ENCODE results near the gene CAPN15.

The CAPN15 gene

DNA sequence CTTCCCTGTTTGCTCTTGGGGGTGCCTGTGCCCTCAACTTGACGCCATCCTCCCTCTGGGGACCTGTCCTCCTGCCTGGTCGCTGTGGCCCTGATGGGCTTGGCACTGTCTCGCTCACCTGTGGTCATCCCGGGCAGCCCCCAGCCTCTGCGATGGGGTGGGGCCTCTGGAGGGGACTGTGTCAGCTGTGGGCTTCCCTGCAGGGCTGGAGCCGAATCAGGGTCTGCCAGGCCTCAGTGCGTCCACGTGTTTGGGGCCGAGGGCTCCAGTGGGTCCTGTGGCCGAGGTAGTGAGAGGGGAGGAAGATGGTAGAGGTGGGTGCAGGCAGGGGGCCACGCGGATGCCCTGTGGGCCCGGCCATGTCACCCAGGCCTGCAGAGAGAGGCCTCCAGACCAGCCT, 50.3 kb downstream of the CAPN15 start:
- no peak overlapping the region for H3K27ac ChIP-seq (ENCODE audit: low read depth, low read length)
- no peak overlapping the region for H3K9ac ChIP-seq (ENCODE audit: low read length)
- H3K36me3 ChIP-seq (ENCODE audit: control insufficient read depth, insufficient read depth, low read length), result peaks cover 2% of the 10 kb centered on the region
- no peaks in the 10 kb centered on the region for H3K27me3 ChIP-seq (ENCODE audit: control insufficient read depth, insufficient read depth, low read length)
- H3K4me1 ChIP-seq (ENCODE audit: control insufficient read depth, insufficient read depth, low read length), result no peaks in the 10 kb centered on the region
- no peak overlapping the region for H3K4me3 ChIP-seq (ENCODE audit: low read length)

DNA sequence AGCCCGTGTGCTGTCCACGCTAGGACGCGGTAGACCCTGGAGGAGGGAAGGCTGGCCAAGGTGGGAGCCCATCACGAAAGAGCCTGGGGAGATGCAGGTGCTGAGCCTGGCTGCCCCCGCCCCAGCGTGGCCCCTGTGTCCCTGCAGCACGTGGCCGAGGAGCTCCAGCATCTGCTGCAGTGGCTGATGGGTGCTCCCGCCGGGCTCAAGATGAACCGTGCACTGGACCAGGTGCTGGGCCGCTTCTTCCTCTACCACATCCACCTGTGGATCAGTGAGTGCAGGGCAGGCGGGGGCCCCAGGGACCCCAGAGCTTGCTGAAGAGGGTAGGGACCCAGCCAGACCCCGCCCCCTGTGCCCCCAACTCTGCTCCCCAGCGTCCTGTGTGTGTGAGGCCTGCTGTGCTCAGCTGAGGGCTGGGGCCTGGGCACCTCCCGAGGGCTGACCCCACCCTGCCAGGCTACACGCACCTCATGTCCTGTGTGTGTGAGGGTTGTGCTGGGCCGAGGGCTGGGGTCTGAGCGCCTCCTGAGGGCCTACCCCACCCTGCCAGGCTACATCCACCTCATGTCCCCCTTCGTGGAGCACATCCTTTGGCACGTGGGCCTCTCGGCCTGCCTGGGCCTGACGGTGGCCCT, 50.8 kb downstream of the CAPN15 start:
- H3K9ac ChIP-seq (ENCODE audit: low read length), result no peak overlapping the region
- no peak overlapping the region for H3K27ac ChIP-seq (ENCODE audit: low read depth, low read length)
- no peaks in the 10 kb centered on the region for H3K27me3 ChIP-seq (ENCODE audit: control insufficient read depth, insufficient read depth, low read length)
- no peak overlapping the region for H3K4me3 ChIP-seq (ENCODE audit: low read length)
- peaks cover 2% of the 10 kb centered on the region for H3K36me3 ChIP-seq (ENCODE audit: control insufficient read depth, insufficient read depth, low read length)
- H3K4me1 ChIP-seq (ENCODE audit: control insufficient read depth, insufficient read depth, low read length), result no peaks in the 10 kb centered on the region

DNA sequence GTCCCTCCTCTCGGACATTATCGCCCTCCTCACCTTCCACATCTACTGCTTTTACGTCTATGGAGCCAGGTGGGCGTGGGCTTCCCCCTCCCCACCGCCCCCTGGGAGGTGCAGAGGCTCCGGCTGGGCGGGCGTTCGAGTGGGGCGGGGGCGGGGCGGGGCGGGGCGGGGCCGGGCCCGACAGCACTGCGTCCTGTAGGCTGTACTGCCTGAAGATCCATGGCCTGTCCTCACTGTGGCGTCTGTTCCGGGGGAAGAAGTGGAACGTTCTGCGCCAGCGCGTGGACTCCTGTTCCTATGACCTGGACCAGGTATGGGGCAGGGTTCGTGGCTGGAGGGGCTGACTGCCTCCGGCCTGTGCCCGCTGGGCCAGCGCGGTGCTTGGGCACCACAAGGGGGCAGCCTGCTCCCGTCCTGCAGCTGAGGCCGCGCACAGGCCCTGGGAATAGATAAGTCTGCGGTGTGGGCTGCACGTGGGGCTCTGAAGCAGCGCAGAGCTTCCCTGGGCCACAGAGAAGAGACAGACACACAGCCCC, 51.4 kb downstream of the CAPN15 start:
- Histone ChIP-seq H3K9ac (ENCODE audit: low read length) (no peak overlapping the region), H3K36me3 (ENCODE audit: control insufficient read depth, insufficient read depth, low read length) (peaks cover 2% of the 10 kb centered on the region), H3K4me3 (ENCODE audit: low read length) (peak overlapping the region; percentile 60), H3K27ac (ENCODE audit: low read depth, low read length) (no peak overlapping the region), H3K4me1 (ENCODE audit: control insufficient read depth, insufficient read depth, low read length) (no peaks in the 10 kb centered on the region), H3K27me3 (ENCODE audit: control insufficient read depth, insufficient read depth, low read length) (no peaks in the 10 kb centered on the region)

DNA sequence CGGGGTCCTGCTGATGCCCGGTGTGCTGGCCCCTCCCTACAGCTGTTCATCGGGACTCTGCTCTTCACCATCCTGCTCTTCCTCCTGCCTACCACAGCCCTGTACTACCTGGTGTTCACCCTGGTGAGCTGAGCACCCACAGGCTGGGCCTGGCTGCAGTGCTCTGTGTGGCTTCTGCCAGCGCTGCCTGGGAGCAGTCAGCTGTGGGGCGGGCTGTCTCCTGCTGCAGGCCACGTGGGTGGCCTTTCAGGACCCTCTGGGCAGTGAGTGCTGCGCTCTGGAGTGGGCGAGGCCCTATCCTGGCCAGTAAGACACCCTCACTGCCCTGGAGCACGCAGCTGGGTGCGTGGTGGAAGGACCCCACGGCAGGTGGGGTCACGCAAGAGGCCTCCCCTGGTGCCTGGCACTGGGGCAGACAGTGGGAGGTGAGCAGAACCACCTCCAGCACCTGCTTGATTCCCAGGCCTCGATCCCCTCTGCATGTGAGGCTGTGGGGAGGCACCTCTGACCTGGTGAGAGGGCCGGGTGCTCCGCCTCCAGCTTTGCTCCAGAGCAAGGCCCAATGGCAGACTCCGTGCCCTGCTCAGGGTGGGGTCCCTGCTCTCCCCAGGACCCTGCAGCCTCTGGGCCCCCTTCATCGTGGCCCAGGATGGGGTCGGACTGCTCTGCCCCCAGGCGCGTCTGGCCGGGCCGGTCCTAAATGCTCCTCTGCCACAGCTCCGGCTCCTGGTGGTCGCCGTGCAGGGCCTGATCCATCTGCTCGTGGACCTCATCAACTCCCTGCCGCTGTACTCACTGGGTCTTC, 52.8 kb downstream of the CAPN15 start:
- Histone ChIP-seq H3K4me3 (ENCODE audit: low read length) (no peak overlapping the region), H3K27me3 (ENCODE audit: control insufficient read depth, insufficient read depth, low read length) (peaks cover 2% of the 10 kb centered on the region), H3K4me1 (ENCODE audit: control insufficient read depth, insufficient read depth, low read length) (no peaks in the 10 kb centered on the region), H3K27ac (ENCODE audit: low read depth, low read length) (no peak overlapping the region), H3K36me3 (ENCODE audit: control insufficient read depth, insufficient read depth, low read length) (peaks cover 2% of the 10 kb centered on the region), H3K9ac (ENCODE audit: low read length) (no peak overlapping the region)

DNA sequence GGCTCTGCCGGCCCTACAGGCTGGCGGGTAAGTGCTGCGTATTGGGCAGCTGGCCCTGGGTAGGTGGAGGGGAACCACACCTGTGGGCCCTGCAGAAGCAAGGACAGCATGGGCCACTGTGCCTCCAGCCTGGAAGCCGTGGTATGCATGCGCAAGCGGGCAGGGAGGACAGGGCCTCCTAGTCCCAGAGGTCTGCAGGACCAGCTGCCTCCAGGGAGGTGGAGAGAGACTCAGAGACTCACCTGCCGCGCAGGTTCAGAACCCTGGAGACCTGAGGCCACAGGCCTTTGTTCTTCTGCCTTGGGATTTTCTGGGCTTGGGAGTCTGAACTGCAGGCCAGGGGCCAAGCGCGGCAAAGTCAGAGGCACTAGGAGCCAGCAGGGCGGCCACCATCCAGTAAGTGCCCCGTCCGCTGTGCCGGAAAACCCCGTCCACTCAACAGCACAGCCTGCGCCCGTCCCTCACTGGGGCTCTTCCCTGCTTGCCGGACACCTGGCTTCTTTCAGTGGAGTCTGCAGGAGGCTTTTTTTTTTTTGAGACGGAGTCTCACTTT, 53.5 kb downstream of the CAPN15 start:
- peaks cover 4% of the 10 kb centered on the region for H3K27me3 ChIP-seq (ENCODE audit: control insufficient read depth, insufficient read depth, low read length)
- no peak overlapping the region for H3K9ac ChIP-seq (ENCODE audit: low read length)
- H3K4me3 ChIP-seq (ENCODE audit: low read length), result no peak overlapping the region
- H3K36me3 ChIP-seq (ENCODE audit: control insufficient read depth, insufficient read depth, low read length), result no peaks in the 10 kb centered on the region
- no peak overlapping the region for H3K27ac ChIP-seq (ENCODE audit: low read depth, low read length)
- H3K4me1 ChIP-seq (ENCODE audit: control insufficient read depth, insufficient read depth, low read length), result no peaks in the 10 kb centered on the region

DNA sequence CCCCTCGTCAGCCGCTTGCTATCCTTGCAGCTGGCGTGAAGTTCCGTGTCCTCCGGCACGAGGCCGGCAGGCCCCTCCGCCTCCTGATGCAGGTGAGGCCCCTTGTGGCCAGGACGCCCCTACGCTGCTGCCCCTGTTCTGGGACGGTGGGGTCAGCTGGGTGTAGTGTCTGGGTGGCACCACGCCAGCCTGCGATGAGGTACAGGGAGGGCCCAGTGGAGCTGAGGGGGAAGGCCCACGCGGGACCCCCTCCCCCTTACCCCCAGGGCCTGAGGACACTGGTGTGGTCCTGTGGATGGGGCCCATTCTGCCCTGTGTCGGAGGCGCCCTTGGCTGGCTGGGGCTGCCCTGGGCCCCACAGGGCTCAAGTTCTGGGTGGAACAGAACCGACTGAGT, 54.7 kb downstream of the CAPN15 start:
- no peaks in the 10 kb centered on the region for H3K36me3 ChIP-seq (ENCODE audit: control insufficient read depth, insufficient read depth, low read length)
- no peak overlapping the region for H3K27ac ChIP-seq (ENCODE audit: low read depth, low read length)

DNA sequence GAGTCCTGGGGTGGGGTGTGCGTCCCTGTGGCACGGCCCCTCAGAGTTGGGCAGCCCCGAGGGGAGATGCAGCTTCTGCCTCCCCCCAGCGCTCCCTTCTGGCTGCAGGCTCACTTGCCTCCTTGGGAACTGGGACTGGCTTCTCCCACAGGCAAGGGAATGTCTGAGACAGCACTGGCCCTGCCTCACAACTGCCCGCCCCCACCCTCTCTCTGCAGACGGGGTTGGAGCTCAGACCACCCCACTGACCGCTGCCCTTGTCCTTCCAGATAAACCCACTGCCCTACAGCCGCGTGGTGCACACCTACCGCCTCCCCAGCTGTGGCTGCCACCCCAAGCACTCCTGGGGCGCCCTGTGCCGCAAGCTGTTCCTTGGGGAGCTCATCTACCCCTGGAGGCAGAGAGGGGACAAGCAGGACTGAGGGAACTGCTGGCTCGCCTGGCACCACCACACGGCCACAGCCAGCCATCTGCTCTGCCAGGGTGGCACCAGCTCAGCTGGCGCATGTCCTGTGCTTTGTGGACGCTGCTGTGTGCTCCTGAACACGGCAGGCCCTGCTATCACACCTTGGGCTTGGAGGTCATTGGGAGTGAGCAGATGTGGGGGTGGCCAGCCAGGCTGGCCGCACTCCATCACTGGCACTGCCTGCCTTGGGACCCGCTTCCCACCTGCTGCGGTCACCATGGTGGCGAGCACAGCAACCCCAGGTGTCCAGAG, 55.3 kb downstream of the CAPN15 start:
- H3K36me3 ChIP-seq (ENCODE audit: control insufficient read depth, insufficient read depth, low read length), result no peaks in the 10 kb centered on the region
- no peak overlapping the region for H3K4me3 ChIP-seq (ENCODE audit: low read length)
- H3K9ac ChIP-seq (ENCODE audit: low read length), result no peak overlapping the region
- no peaks in the 10 kb centered on the region for H3K4me1 ChIP-seq (ENCODE audit: control insufficient read depth, insufficient read depth, low read length)
- peaks cover 4% of the 10 kb centered on the region for H3K27me3 ChIP-seq (ENCODE audit: control insufficient read depth, insufficient read depth, low read length)
- no peak overlapping the region for H3K27ac ChIP-seq (ENCODE audit: low read depth, low read length)

More for the DNA sequence above, 54.7 kb downstream of the CAPN15 start:
- Histone ChIP-seq H3K4me3 (ENCODE audit: low read length) (no peak overlapping the region), H3K4me1 (ENCODE audit: control insufficient read depth, insufficient read depth, low read length) (no peaks in the 10 kb centered on the region), H3K9ac (ENCODE audit: low read length) (no peak overlapping the region), H3K27me3 (ENCODE audit: control insufficient read depth, insufficient read depth, low read length) (peaks cover 4% of the 10 kb centered on the region)

DNA sequence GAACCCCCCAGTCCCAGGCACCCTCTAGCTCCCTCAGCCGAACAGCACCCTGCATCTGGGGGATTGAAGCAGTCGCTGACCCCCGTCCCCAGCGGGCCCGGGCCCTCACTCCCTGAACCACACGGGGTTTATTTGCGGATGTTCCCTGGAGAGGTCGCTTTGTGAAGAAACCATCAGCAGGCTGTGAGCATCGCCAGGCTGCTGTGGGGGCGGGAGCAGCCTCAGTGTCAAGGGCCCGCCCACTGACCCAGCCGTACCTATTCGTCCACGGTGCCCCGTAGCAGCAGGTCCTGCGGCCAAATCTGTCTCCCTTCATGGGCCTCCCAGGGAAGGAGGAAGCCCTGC, 55.9 kb downstream of the CAPN15 start:
- Histone ChIP-seq H3K27me3 (ENCODE audit: control insufficient read depth, insufficient read depth, low read length) (peaks cover 4% of the 10 kb centered on the region), H3K9ac (ENCODE audit: low read length) (no peak overlapping the region), H3K27ac (ENCODE audit: low read depth, low read length) (no peak overlapping the region), H3K4me3 (ENCODE audit: low read length) (no peak overlapping the region), H3K4me1 (ENCODE audit: control insufficient read depth, insufficient read depth, low read length) (peaks cover 5% of the 10 kb centered on the region), H3K36me3 (ENCODE audit: control insufficient read depth, insufficient read depth, low read length) (no peaks in the 10 kb centered on the region)

DNA sequence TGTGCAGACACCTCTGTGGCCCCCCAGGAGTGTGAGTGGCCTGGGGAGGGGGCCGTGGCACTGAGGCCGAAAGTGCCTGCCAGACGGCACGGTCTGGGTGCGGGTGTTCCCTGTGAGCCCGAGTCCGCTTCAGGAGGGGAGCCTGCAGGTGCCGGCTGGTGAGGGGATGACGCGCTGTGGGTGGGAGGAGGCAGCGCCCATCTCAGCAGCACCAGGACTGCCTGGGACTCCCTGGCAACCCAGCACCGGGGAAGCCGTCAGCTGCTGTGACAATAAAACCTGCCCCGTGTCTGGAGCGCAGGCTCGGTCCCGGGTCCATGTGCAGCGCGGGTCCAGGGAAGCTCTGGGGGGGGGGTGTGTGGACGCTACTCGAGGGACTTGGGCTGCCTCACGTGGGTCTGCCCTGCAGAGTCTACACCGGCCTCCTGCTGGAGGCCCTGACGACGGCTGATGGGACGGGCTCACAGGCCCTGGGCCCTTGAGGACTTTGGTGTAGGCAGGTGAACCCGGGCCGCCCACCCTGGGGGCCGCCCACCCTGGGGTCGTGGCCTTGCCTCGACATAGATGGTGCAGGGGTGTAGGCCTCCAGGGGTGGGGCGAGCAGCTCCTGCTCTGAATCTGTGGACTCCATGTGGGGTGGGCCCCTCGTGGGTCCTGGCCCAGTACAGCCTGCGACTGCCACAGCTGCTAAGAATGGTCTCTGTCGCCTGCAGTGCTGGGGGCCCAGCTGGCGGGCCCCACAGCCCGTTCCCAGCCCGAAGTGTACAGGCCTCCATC, 56.5 kb downstream of the CAPN15 start:
- no peak overlapping the region for H3K9ac ChIP-seq (ENCODE audit: low read length)
- no peaks in the 10 kb centered on the region for H3K36me3 ChIP-seq (ENCODE audit: control insufficient read depth, insufficient read depth, low read length)
- H3K27ac ChIP-seq (ENCODE audit: low read depth, low read length), result no peak overlapping the region
- H3K4me1 ChIP-seq (ENCODE audit: control insufficient read depth, insufficient read depth, low read length), result peaks cover 6% of the 10 kb centered on the region
- H3K27me3 ChIP-seq (ENCODE audit: control insufficient read depth, insufficient read depth, low read length), result peaks cover 4% of the 10 kb centered on the region
- H3K4me3 ChIP-seq (ENCODE audit: low read length), result no peak overlapping the region

DNA sequence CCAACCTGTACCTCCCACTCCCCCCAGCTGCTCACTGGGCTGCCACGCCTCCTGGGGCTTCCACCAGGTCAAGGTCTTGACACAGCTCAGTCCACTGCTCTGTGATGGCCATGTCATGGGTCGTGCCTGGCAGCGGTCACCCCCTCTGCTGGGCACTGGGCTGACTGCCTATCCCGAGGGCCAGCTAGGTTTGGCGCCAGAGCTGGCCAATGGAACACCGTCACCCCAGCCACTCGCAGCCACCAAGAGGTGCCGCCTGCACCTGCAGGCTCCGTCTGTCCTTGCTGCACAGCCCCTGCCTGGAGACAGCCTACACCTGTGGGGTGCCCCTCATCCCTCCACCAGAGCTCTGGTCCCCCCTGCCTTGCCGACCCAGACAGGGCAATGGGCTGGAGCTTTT, 57.8 kb downstream of the CAPN15 start:
- Histone ChIP-seq H3K4me1 (ENCODE audit: control insufficient read depth, insufficient read depth, low read length) (peaks cover 6% of the 10 kb centered on the region), H3K36me3 (ENCODE audit: control insufficient read depth, insufficient read depth, low read length) (no peaks in the 10 kb centered on the region), H3K27me3 (ENCODE audit: control insufficient read depth, insufficient read depth, low read length) (peaks cover 4% of the 10 kb centered on the region), H3K4me3 (ENCODE audit: low read length) (no peak overlapping the region), H3K9ac (ENCODE audit: low read length) (no peak overlapping the region), H3K27ac (ENCODE audit: low read depth, low read length) (no peak overlapping the region)

DNA sequence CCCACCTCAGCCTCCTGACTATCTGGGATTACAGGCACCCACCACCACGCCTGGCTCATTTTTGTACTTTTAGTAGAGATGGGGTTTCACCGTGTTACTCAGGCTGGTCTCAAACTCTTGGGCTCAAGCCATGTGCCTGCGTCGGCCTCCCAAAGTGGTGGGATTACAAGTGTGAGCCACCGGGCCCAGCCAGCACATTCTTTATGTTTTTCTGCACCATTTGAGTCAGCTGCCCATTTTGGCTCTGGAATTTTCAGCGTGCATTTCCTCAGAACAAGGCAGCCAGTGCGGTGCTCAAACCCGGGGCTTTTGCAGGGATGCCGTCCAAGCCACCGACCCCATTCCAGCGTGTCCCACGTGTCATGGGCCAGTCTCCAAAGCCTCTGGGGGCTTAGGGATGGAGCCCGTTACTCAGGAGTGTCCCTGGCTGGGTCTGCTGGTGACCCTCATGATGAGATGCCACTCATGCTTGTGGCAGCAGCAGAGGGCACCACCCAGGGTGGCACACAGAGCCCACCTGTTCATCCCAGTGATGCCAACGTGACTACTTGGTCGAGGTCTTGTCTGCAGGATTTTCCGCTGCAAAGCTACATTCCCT, 58.6 kb downstream of the CAPN15 start:
- Histone ChIP-seq H3K4me1 (ENCODE audit: control insufficient read depth, insufficient read depth, low read length) (peaks cover 13% of the 10 kb centered on the region), H3K4me3 (ENCODE audit: low read length) (no peak overlapping the region), H3K9ac (ENCODE audit: low read length) (no peak overlapping the region), H3K27ac (ENCODE audit: low read depth, low read length) (no peak overlapping the region), H3K36me3 (ENCODE audit: control insufficient read depth, insufficient read depth, low read length) (no peaks in the 10 kb centered on the region), H3K27me3 (ENCODE audit: control insufficient read depth, insufficient read depth, low read length) (peaks cover 4% of the 10 kb centered on the region)

All from rectal smooth muscle tissue (tissue), 1 donor.